A549 (cell line): ENCODE results near the gene ZNF573. TPM values are rescaled to one million over a fixed set of nuclear protein-coding genes. Genes with fewer than 3 reads are reported as not detected.
"Not testable (repeated sequence)": the region's sequence is repeated elsewhere in the genome, so short reads cannot be mapped to it uniquely, and the experiment has no call there.

ENCODE experiments used
- ATAC-seq, 2 experiments: fragments of 200-7000 bp in 1 of 2; fragments of >200 bp in 1 of 2; cut with Nextera tagmentation in 1 of 2; cut with Tn5 transposase in 1 of 2; 3 replicates each; pipeline versions ENCODE4 v1.8.0 to v1.9.1; 2018 to 2020; ENCODE audit warnings: mild to moderate bottlenecking in 1 of 2, moderate library complexity in 1 of 2
- CTCF ChIA-PET: fragments of 300-600 bp; sonication (Branson Sonifier 250); formaldehyde crosslinking; extraction: SDS; loops from one replicate; lab custom pipeline; 2021; ENCODE audit warnings: antibody characterized with exemption, inconsistent platforms; lab: Yijun Ruan, JAX
- POLR2A ChIA-PET: fragments of 350-600 bp; formaldehyde crosslinking; extraction: SDS; loops from one replicate; lab custom pipeline; 2021; ENCODE audit warnings: antibody characterized with exemption, inconsistent platforms; lab: Yijun Ruan, JAX
- DNase-seq, 2 experiments: peaks; one replicate each; pipeline versions ENCODE4 v3.0.0 to v3.0.0-alpha.2; 2011 to 2016; ENCODE audit warnings: low read depth in 1 of 2, low spot score in 1 of 2
- FAIRE-seq: peaks from 2 replicates; lab custom pipeline; 2011; peaks lifted over from hg19 to GRCh38; lab: Jason Lieb, UNC
- H3K27ac ChIP-seq, 2 experiments: fragments of >200 bp; sonication (Bioruptor Twin); formaldehyde crosslinking; 3 replicates each; pipeline ENCODE4 v1.5.1; 2016 to 2017
- H3K4me1 ChIP-seq: fragments of >200 bp; sonication (Bioruptor Twin); formaldehyde crosslinking; 3 replicates; pipeline ENCODE4 v1.6.1; 2016
- H3K4me2 ChIP-seq: fragments of >200 bp; sonication (Bioruptor Twin); formaldehyde crosslinking; 3 replicates; pipeline ENCODE4 v1.6.1; 2016
- H3K4me3 ChIP-seq: fragments of >200 bp; sonication (Bioruptor Twin); formaldehyde crosslinking; 3 replicates; pipeline ENCODE4 v1.5.1; 2016
- H3K9me3 ChIP-seq: fragments of >200 bp; sonication (Bioruptor Twin); formaldehyde crosslinking; 3 replicates; pipeline ENCODE4 v1.6.1; 2016
- CBX2 ChIP-seq: fragments of 200-600 bp; sonication (generic); IDR thresholded peaks from 2 replicates; pipeline ENCODE4 v1.6.1; 2016; ENCODE audit warnings: low read depth, mild to moderate bottlenecking, borderline replicate concordance
- CTCF ChIP-seq: fragments of >200 bp; sonication (Bioruptor Twin); formaldehyde crosslinking; IDR thresholded peaks from 3 replicates; pipeline ENCODE4 v1.5.1; 2016
- ELK1 ChIP-seq: fragments of 150-350 bp; IDR thresholded peaks from 2 replicates; pipeline ENCODE4 v1.6.1; 2014; ENCODE audit warnings: low read depth, mild to moderate bottlenecking, low read length
- ESRRA ChIP-seq: fragments of 150-350 bp; IDR thresholded peaks from 2 replicates; pipeline ENCODE4 v1.6.1; 2014; ENCODE audit warnings: mild to moderate bottlenecking, low read length, borderline replicate concordance
- FOSL2 ChIP-seq, 2 experiments: fragments of 450-650 bp in 1 of 2; fragments of >200 bp in 1 of 2; sonication (Bioruptor Twin) in 1 of 2; formaldehyde crosslinking; IDR thresholded peaks; 2 replicates each; pipeline versions ENCODE4 v1.5.0 to v1.6.1; 2016 to 2020; ENCODE audit warnings: mild to moderate bottlenecking in 1 of 2, moderate library complexity in 1 of 2
- FOXS1 ChIP-seq: fragments of 250-450 bp; sonication (Bioruptor Pico); IDR thresholded peaks from 2 replicates; pipeline ENCODE4 v1.5.0; 2020; ENCODE audit warnings: mild to moderate bottlenecking, moderate library complexity
- HES2 ChIP-seq: fragments of >200 bp; sonication (Bioruptor Twin); formaldehyde crosslinking; IDR thresholded peaks from 2 replicates; pipeline ENCODE4 v1.6.1; 2016
- HOXB13 ChIP-seq: fragments of 250-450 bp; sonication (Bioruptor Pico); IDR thresholded peaks from 2 replicates; pipeline ENCODE4 v1.5.0; 2020; ENCODE audit warnings: low read depth, mild to moderate bottlenecking, moderate library complexity
- JUN ChIP-seq, 2 experiments: fragments of >200 bp; sonication (Bioruptor Twin); formaldehyde crosslinking; IDR thresholded peaks; 2 replicates in 1 of 2; 3 replicates in 1 of 2; pipeline ENCODE4 v1.6.1; 2016 to 2017
- KDM5A ChIP-seq: fragments of 200-600 bp; sonication (generic); IDR thresholded peaks from 2 replicates; pipeline ENCODE4 v1.6.1; 2016; ENCODE audit warnings: antibody characterized with exemption, mild to moderate bottlenecking
- MAX ChIP-seq: IDR thresholded peaks from 2 replicates; pipeline ENCODE4 v1.6.1; 2012
- NR3C1 ChIP-seq: fragments of >200 bp; sonication (Bioruptor Twin); formaldehyde crosslinking; IDR thresholded peaks from 3 replicates; pipeline ENCODE4 v1.6.1; 2017
- POLR2A ChIP-seq: IDR thresholded peaks from 2 replicates; pipeline ENCODE4 v1.6.1; 2012; ENCODE audit warnings: mild to moderate bottlenecking, low read length
- RAD21 ChIP-seq, 2 experiments: fragments of >200 bp in 1 of 2; sonication (Bioruptor Twin) in 1 of 2; formaldehyde crosslinking in 1 of 2; IDR thresholded peaks in 1 of 2; conservative IDR thresholded peaks in 1 of 2; 2 replicates in 1 of 2; 3 replicates in 1 of 2; pipeline ENCODE4 v1.6.1; 2012 to 2018; ENCODE audit warnings: inconsistent platforms in 1 of 2
- RNF2 ChIP-seq: fragments of 200-600 bp; sonication (generic); IDR thresholded peaks from 2 replicates; pipeline ENCODE4 v1.6.1; 2016; ENCODE audit warnings: low read depth, mild to moderate bottlenecking, antibody characterized with exemption, moderate library complexity, borderline replicate concordance
- TFCP2L1 ChIP-seq: fragments of 250-450 bp; sonication (Bioruptor Pico); IDR thresholded peaks from 2 replicates; pipeline ENCODE4 v1.5.0; 2021; ENCODE audit warnings: mild to moderate bottlenecking
- ZNF302 ChIP-seq: fragments of 250-450 bp; sonication (Bioruptor Pico); IDR thresholded peaks from 2 replicates; pipeline ENCODE4 v1.9.0; 2021; ENCODE audit warnings: inconsistent platforms, mild to moderate bottlenecking, moderate library complexity
- ZSCAN20 ChIP-seq: fragments of 250-450 bp; sonication (Bioruptor Pico); IDR thresholded peaks from 2 replicates; pipeline ENCODE4 v1.8.0; 2022; ENCODE audit warnings: mild to moderate bottlenecking, moderate library complexity
- WGBS: methylation state at CpG from one replicate; pipeline ENCODE4 v1.1.6; 2017; ENCODE audit errors: missing lambda C conversion rate; 5-methylcytosine and 5-hydroxymethylcytosine counted together
- polyA plus RNA-seq, 4 experiments: library from polyadenylated mRNA; depleted of rRNA in 3 of 4; stranded (reverse); fragments of >200 nt; fragmentation: RNase III in 1 of 4; extraction: RNeasy Plus Mini Kit Qiagen cat#74134 plus additional on column Dnase treatment in 1 of 4; gene quantifications; 2 replicates in 3 of 4; 3 replicates in 1 of 4; pipeline ENCODE4 v1.2.3, GENCODE V29; 2011 to 2017

The ZNF573 gene
- polyA plus RNA-seq, 2 of the 4 experiments (the other 2 are of a cell fraction), result 4.6 to 8.5 TPM

- DNase-seq (no peak), FAIRE-seq (no peak), ATAC-seq (no peak)
- TF ChIP-seq ELK1 (no peak), TFCP2L1 (CRISPR knock-in tag) (no peak), RNF2 (no peak), RAD21 (conservative IDR thresholded peaks at IDR 0.05 in 1 of 2, IDR thresholded peaks at IDR 0.05 in 1 of 2) (no peak), JUN (IDR thresholded peaks at IDR 0.05) (no peak), KDM5A (no peak), CTCF (no peak), ZNF302 (CRISPR knock-in tag) (no peak), HOXB13 (CRISPR knock-in tag) (no peak), CBX2 (no peak)
- Histone ChIP-seq H3K4me2 (no peak overlapping the region), H3K4me1 (no peaks in the 10 kb centered on the region), H3K9me3 (peaks cover 85% of the 10 kb centered on the region), H3K27ac (no peak overlapping the region), H3K4me3 (no peak overlapping the region)
- WGBS, result 57% methylated on average over 55 of the region's 60 CpGs
- CTCF ChIA-PET, result no interaction called here
- POLR2A ChIA-PET, result no interaction called here
Observed at GRCh38 chr19:37817180-37817981, 38.0 kb upstream of the ZNF573 start.

GRCh38 chr19:37815611-37816010 lies 36.2 kb upstream of the ZNF573 start:
- H3K4me3 ChIP-seq, H3K27ac ChIP-seq, ATAC-seq, H3K4me2 ChIP-seq, POLR2A ChIA-PET, DNase-seq, H3K4me1 ChIP-seq, CTCF ChIA-PET: not testable (repeated sequence)
- WGBS, result 9% methylated on average over 5 of the region's 5 CpGs
- peaks cover 82% of the 10 kb centered on the region for H3K9me3 ChIP-seq
- FAIRE-seq, result peak; percentile 36

GRCh38 chr19:37813340-37813739 lies 34.0 kb upstream of the ZNF573 start:
- no peak for DNase-seq
- no peak for ATAC-seq
- H3K4me2 ChIP-seq, result no peak overlapping the region
- H3K4me3 ChIP-seq, result no peak overlapping the region
- peaks cover 81% of the 10 kb centered on the region for H3K9me3 ChIP-seq
- H3K27ac ChIP-seq, result no peak overlapping the region
- TF ChIP-seq RAD21 (conservative IDR thresholded peaks at IDR 0.05 in 1 of 2, IDR thresholded peaks at IDR 0.05 in 1 of 2) (no peak), ESRRA (no peak), FOSL2 (IDR thresholded peaks at IDR 0.05) (no peak), FOSL2 (CRISPR knock-in tag; IDR thresholded peaks at IDR 0.05) (no peak), POLR2A (no peak), NR3C1 (no peak), FOXS1 (CRISPR knock-in tag) (no peak), MAX (no peak), HES2 (no peak), ZSCAN20 (CRISPR knock-in tag) (no peak)
- FAIRE-seq, result no peak
- CTCF ChIA-PET, result no interaction called here
- 14% methylated on average over 2 of the region's 2 CpGs for WGBS
- H3K4me1 ChIP-seq, result no peaks in the 10 kb centered on the region
- POLR2A ChIA-PET, result no interaction called here
